GM12892 (cell line): ENCODE data around the gene APOC1.
"Not testable (repeated sequence)": the region's sequence is repeated elsewhere in the genome, so short reads cannot be mapped to it uniquely, and the experiment has no call there.

Source experiments
- DNase-seq: peaks from one replicate; pipeline ENCODE4 v3.0.0; 2011; ENCODE audit not compliant: insufficient read length
- FAIRE-seq: peaks from 2 replicates; lab custom pipeline; 2011; peaks lifted over from hg19 to GRCh38; lab: Jason Lieb, UNC
- POLR2A ChIP-seq: IDR thresholded peaks from 2 replicates; pipeline ENCODE4 v1.6.1; 2011; ENCODE audit warnings: low read depth, low read length, control low read depth
- POLR2AphosphoS5 ChIP-seq: IDR thresholded peaks from 2 replicates; pipeline ENCODE4 v1.6.1; 2011; ENCODE audit warnings: low read depth, low read length, control low read depth
- TAF1 ChIP-seq: IDR thresholded peaks from 2 replicates; pipeline ENCODE4 v1.6.1; 2011; ENCODE audit warnings: low read depth, mild to moderate bottlenecking, control low read depth, low read length, borderline replicate concordance

Gene APOC1

DNA sequence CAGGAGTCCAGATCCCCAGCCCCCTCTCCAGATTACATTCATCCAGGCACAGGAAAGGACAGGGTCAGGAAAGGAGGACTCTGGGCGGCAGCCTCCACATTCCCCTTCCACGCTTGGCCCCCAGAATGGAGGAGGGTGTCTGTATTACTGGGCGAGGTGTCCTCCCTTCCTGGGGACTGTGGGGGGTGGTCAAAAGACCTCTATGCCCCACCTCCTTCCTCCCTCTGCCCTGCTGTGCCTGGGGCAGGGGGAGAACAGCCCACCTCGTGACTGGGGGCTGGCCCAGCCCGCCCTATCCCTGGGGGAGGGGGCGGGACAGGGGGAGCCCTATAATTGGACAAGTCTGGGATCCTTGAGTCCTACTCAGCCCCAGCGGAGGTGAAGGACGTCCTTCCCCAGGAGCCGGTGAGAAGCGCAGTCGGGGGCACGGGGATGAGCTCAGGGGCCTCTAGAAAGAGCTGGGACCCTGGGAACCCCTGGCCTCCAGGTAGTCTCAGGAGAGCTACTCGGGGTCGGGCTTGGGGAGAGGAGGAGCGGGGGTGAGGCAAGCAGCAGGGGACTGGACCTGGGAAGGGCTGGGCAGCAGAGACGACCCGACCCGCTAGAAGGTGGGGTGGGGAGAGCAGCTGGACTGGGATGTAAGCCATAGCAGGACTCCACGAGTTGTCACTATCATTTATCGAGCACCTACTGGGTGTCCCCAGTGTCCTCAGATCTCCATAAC is 8.8 kb upstream of the APOC1 start, which contains the start of gene APOE:
APOE (plus strand) TSS at position 360 of the 724 bp plus-strand sequence. CDS start 829 bp downstream, outside the sequence.
- no peak for TF ChIP-seq POLR2A
- no peak for TF ChIP-seq POLR2AphosphoS5
- no peak for TF ChIP-seq TAF1
- no peak for FAIRE-seq
- no peak for DNase-seq

DNA sequence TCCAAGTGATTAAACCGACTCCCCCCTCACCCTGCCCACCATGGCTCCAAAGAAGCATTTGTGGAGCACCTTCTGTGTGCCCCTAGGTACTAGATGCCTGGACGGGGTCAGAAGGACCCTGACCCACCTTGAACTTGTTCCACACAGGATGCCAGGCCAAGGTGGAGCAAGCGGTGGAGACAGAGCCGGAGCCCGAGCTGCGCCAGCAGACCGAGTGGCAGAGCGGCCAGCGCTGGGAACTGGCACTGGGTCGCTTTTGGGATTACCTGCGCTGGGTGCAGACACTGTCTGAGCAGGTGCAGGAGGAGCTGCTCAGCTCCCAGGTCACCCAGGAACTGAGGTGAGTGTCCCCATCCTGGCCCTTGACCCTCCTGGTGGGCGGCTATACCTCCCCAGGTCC is 6.8 kb upstream of the APOC1 start:
- TF ChIP-seq POLR2AphosphoS5 (no peak), POLR2A (no peak), TAF1 (no peak)
- DNase-seq (no peak), FAIRE-seq (no peak)

DNA sequence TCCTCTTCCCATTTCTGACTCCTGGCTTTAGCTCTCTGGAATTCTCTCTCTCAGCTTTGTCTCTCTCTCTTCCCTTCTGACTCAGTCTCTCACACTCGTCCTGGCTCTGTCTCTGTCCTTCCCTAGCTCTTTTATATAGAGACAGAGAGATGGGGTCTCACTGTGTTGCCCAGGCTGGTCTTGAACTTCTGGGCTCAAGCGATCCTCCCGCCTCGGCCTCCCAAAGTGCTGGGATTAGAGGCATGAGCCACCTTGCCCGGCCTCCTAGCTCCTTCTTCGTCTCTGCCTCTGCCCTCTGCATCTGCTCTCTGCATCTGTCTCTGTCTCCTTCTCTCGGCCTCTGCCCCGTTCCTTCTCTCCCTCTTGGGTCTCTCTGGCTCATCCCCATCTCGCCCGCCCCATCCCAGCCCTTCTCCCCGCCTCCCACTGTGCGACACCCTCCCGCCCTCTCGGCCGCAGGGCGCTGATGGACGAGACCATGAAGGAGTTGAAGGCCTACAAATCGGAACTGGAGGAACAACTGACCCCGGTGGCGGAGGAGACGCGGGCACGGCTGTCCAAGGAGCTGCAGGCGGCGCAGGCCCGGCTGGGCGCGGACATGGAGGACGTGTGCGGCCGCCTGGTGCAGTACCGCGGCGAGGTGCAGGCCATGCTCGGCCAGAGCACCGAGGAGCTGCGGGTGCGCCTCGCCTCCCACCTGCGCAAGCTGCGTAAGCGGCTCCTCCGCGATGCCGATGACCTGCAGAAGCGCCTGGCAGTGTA is 6.2 kb upstream of the APOC1 start:
- no peak for TF ChIP-seq TAF1
- TF ChIP-seq POLR2AphosphoS5: no peak
- no peak for TF ChIP-seq POLR2A
- DNase-seq (no peak), FAIRE-seq (no peak)

DNA sequence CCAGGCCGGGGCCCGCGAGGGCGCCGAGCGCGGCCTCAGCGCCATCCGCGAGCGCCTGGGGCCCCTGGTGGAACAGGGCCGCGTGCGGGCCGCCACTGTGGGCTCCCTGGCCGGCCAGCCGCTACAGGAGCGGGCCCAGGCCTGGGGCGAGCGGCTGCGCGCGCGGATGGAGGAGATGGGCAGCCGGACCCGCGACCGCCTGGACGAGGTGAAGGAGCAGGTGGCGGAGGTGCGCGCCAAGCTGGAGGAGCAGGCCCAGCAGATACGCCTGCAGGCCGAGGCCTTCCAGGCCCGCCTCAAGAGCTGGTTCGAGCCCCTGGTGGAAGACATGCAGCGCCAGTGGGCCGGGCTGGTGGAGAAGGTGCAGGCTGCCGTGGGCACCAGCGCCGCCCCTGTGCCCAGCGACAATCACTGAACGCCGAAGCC is 5.6 kb upstream of the APOC1 start:
- FAIRE-seq: no peak
- TF ChIP-seq POLR2A (no peak), POLR2AphosphoS5 (no peak), TAF1 (no peak)
- no peak for DNase-seq

DNA sequence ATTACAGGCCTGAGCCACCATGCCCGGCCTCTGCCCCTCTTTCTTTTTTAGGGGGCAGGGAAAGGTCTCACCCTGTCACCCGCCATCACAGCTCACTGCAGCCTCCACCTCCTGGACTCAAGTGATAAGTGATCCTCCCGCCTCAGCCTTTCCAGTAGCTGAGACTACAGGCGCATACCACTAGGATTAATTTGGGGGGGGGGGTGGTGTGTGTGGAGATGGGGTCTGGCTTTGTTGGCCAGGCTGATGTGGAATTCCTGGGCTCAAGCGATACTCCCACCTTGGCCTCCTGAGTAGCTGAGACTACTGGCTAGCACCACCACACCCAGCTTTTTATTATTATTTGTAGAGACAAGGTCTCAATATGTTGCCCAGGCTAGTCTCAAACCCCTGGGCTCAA is 4.6 kb upstream of the APOC1 start:
- DNase-seq (no peak), FAIRE-seq (no peak)
- no peak for TF ChIP-seq POLR2A
- TF ChIP-seq POLR2AphosphoS5: no peak
- TF ChIP-seq TAF1: no peak

DNA sequence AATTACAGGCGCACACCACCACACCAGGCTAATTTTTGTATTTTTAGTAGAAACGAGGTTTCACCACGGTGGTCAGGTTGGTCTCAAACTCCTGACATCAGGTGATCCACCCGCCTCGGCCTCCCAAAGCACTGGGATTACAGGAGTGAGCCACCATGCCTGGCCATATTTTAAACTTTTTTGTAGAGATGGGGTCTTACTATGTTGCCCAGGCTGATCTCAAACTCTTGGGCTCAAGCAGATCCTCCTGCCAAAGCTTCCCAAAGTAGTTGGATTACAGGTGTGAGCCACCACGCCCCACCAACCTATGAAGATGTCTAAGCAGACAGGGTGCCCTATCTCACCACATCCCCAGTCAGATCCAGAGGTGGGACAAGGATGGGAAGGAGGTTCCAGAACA is 2.5 kb upstream of the APOC1 start:
- not testable (repeated sequence) for DNase-seq, FAIRE-seq

GRCh38 chr19:44912854-44913253 is 1.6 kb upstream of the APOC1 start:
- DNase-seq (no peak), FAIRE-seq (no peak)
- TF ChIP-seq POLR2A (no peak), TAF1 (no peak), POLR2AphosphoS5 (no peak)

DNA sequence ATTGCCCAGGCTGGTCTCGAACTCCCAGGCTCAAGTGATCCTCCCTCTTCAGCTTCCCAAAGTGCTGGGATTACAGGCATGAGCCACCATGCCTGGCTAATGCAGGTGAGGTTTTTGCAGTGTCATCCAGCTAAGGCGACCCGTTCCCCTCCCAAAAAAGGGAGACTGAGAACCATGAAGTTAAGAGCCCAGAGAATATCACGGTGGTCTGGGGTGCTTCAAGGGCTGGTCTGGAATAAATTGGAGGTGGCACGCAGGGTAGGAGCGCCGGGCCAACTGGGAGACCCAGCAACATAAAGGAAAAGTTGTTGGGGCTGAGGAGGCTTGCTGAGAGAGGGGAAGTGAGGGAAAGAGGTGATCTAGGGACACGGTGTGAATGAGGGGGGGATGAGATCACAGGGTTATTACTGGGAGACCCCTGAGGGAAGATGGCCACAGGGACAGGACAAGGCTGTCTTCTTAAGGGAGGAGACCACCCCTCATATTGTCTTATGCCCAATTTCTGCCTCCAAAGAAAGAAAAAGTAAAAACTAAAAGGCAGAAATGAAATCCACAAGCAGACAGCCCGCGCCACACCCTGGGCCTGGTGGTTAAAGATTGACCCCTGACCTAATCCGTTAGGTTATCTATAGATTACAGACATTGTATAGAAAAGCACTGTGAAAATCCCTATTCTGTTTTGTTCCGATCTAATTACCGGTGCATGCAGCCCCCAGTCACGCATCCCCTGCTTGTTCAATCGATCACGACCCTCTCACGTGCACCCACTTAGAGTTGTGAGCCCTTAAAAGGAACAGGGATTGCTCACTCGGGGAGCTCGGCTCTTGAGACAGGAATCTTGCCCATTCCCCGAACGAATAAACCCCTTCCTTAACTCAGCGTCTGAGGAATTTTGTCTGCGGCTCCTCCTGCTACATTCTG is 636 bp upstream of the APOC1 start:
- not testable (repeated sequence) for DNase-seq, FAIRE-seq

DNA sequence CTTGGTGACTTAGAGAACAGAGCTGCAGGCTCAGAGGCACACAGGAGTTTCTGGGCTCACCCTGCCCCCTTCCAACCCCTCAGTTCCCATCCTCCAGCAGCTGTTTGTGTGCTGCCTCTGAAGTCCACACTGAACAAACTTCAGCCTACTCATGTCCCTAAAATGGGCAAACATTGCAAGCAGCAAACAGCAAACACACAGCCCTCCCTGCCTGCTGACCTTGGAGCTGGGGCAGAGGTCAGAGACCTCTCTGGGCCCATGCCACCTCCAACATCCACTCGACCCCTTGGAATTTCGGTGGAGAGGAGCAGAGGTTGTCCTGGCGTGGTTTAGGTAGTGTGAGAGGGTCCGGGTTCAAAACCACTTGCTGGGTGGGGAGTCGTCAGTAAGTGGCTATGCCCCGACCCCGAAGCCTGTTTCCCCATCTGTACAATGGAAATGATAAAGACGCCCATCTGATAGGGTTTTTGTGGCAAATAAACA is 9.9 kb downstream of the APOC1 start:
- DNase-seq: no peak
- FAIRE-seq: no peak
- no peak for TF ChIP-seq POLR2A
- no peak for TF ChIP-seq TAF1
- TF ChIP-seq POLR2AphosphoS5: no peak

- FAIRE-seq (no peak), DNase-seq (no peak)
- TF ChIP-seq TAF1 (no peak), POLR2A (no peak), POLR2AphosphoS5 (no peak)
These were observed 10.9 kb downstream of the APOC1 start for GRCh38 chr19:44925114-44925891.

DNA sequence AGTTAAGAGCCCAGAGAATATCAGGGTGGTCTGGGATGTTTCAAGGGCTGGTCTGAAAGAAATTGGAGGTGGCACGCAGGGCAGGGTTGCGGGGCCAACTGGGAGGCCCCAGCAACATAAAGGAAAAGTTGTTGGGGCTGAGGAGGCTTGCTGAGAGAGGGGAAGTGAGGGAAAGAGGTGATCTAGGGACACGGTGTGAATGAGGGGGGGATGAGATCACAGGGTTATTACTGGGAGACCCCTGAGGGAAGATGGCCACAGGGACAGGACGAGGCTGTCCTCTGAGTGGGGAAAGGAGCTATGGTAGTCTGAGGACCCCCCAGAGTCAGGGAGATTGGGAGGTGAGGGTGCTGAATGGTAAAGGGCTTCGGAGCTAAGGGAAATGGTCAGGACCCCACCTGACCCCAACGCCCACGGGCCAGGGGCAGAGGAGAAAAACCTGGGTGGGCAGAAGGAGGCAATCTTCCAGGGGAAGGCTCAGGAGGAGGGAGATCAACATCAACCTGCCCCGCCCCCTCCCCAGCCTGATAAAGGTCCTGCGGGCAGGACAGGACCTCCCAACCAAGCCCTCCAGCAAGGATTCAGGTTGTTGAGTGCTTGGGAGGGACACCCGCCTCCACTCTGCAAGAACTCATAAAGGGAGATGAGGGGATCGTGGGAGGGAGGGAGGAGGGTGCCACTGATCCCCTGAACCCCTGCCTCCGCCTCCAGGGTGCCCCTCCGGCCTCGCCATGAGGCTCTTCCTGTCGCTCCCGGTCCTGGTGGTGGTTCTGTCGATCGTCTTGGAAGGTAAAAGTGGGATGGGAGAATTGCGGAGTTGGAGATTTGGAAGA is 12.1 kb downstream of the APOC1 start:
- FAIRE-seq, DNase-seq: not testable (repeated sequence)
